Fibroblast of the aortic adventitia (primary cell): ENCODE data around the gene CMTM2. TPM values are rescaled to one million over a fixed set of nuclear protein-coding genes. Genes with fewer than 3 reads are reported as not detected.

Experiments
- DNase-seq: peaks from one replicate; pipeline ENCODE4 v3.0.0-alpha.2; 2010; ENCODE audit warnings: low read depth
- H3K4me3 ChIP-seq: 2 replicates; pipeline ENCODE4 v1.5.1; 2011; ENCODE audit warnings: low read depth, mild to moderate bottlenecking, control low read depth, low read length, moderate library complexity
- CTCF ChIP-seq: IDR thresholded peaks from 2 replicates; pipeline ENCODE4 v1.5.1; 2011; ENCODE audit warnings: mild to moderate bottlenecking, low read length, control low read depth, inconsistent platforms; ENCODE audit not compliant: insufficient read depth
- total RNA-seq: library from RNA; depleted of rRNA; stranded (reverse); fragments of >200 nt; gene quantifications from 2 replicates; pipeline ENCODE4 v1.2.3, GENCODE V29; 2012; ENCODE audit warnings: low replicate concordance

CMTM2 gene
- total RNA-seq, 1 donor = not detected

DNA sequence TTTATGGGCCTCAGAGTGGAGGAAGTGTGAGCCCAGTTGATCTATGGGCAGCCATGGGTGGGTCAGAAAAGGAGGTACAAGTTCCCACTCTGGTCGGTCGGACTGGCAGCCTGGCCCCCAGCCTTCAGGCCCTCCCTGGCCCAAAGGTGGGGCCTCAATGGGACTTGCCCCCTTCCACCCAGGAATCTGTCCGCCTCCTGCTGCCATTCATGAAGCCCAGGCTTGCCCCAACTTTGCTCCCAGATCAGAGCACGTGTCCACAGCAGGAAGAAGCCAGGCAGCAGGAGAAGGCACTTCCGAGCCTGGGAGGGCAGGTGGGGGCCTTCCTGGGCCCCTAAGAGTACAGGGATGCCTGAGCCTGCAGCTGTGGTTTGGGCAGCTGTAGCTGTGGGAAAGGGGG lies 22.2 kb downstream of the CMTM2 start:
- H3K4me3 ChIP-seq = no peak overlapping the region
- TF ChIP-seq CTCF = no peak
- DNase-seq = no peak

- TF ChIP-seq CTCF = no peak
- H3K4me3 ChIP-seq = peak overlapping the region; percentile 73
- DNase-seq = peak; percentile 63
These were observed 24.5 kb downstream of the CMTM2 start for GRCh38 chr16:66603537-66604375.

GRCh38 chr16:66604376-66605176 lies 25.3 kb downstream of the CMTM2 start, which contains the start of gene CMTM3:
Gene CMTM3 (plus strand): TSS chr16:66604704. CDS start chr16:66604806, 102 bp downstream.
- H3K4me3 ChIP-seq = peak within 1 kb of the TSS; percentile 73
- DNase-seq = peak; percentile 54
- TF ChIP-seq CTCF = peak; percentile 73

GRCh38 chr16:66605177-66605978 lies 26.1 kb downstream of the CMTM2 start:
- H3K4me3 ChIP-seq = peak overlapping the region; percentile 73
- peak; percentile 12 for DNase-seq
- no peak for TF ChIP-seq CTCF

DNA sequence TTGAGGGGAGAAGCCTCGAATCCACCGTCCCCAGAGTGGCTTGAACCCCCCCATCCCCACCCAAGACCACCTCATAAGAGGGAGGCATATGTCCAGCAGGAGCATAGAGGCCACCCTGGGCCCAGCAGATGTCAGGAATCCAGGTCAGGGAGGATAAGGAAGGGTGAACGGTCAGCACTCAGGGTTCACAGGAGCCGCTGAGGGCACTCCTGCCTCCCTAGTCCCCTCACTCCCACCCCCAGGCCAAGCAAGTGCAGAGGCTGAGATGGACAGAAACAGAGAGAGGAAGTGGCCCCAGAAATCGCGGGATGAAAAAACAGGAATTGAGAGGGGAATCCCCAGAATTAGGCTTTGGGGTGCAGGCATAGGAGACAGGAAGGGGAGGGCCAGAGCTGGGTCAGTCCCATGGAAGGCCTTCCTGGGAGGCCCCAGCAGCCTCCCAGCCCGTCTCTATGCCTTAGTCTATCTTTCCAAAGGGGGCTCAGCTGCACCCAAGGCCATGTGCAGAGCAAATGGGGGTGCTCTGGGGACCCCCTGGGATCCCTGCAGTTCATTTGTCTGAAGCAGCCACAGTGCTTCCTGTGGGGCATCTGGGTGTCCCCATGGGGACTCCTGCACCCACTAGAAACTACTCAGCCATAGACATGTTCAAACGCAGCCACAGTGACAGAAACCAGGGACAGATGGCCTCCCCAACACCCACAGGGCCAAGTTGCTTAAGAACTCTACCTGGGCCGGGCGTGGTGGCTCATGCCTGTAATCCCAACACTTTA lies 26.9 kb downstream of the CMTM2 start:
- TF ChIP-seq CTCF = no peak
- no peak for DNase-seq
- H3K4me3 ChIP-seq = peak overlapping the region; percentile 73
